Neural progenitor cell (in vitro differentiated cells): ENCODE results near the gene PRKCA.

Source experiments
- EZH2 ChIP-seq: fragments of 200-600 bp; sonication (generic); IDR thresholded peaks from 2 replicates; pipeline ENCODE4 v1.6.1; 2017; ENCODE audit warnings: antibody characterized with exemption, mild to moderate bottlenecking, moderate library complexity
- EZH2phosphoT487 ChIP-seq: fragments of 200-600 bp; sonication (generic); IDR thresholded peaks from 2 replicates; pipeline ENCODE4 v1.6.1; 2017; ENCODE audit warnings: antibody characterized with exemption
- TF ChIP-seq, protein P1 (sequence below): fragments of 200-600 bp; sonication (generic); IDR thresholded peaks from 2 replicates; pipeline ENCODE4 v1.5.1; 2017; ENCODE audit warnings: antibody characterized with exemption, mild to moderate bottlenecking

DNA sequence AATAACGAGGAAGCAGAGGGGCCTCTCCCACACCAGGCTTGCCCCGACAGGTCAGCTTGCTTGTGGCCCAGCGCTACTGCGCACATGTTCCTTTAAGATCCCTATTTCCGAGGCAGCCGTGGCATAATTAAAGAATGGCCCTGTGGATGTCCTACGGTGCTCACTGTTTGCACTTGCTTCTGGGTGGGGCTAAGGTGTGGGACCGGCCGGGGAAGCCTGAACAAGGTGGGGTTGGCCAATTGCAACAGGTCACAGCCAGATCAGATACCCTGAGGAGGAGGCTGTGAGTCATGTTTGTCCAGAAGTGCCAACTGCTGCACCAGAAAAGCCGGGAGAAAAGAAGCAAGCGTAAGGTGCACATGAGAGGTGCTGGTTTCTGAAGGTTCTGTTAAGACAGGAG, 374.0 kb downstream of the PRKCA start:
- TF ChIP-seq, protein P1, sequence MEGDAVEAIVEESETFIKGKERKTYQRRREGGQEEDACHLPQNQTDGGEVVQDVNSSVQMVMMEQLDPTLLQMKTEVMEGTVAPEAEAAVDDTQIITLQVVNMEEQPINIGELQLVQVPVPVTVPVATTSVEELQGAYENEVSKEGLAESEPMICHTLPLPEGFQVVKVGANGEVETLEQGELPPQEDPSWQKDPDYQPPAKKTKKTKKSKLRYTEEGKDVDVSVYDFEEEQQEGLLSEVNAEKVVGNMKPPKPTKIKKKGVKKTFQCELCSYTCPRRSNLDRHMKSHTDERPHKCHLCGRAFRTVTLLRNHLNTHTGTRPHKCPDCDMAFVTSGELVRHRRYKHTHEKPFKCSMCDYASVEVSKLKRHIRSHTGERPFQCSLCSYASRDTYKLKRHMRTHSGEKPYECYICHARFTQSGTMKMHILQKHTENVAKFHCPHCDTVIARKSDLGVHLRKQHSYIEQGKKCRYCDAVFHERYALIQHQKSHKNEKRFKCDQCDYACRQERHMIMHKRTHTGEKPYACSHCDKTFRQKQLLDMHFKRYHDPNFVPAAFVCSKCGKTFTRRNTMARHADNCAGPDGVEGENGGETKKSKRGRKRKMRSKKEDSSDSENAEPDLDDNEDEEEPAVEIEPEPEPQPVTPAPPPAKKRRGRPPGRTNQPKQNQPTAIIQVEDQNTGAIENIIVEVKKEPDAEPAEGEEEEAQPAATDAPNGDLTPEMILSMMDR, result no peak
- TF ChIP-seq EZH2 (no peak), EZH2phosphoT487 (no peak)
